GM12873 (cell line): ENCODE measurements around the gene MYL5.

ENCODE experiments used
- CTCF ChIP-seq: IDR thresholded peaks from 2 replicates; pipeline ENCODE4 v1.5.1; 2012; ENCODE audit warnings: low read depth, mild to moderate bottlenecking, moderate library complexity, low read length, control low read depth; ENCODE audit not compliant: insufficient read depth; ENCODE audit errors: missing control alignments

The MYL5 gene

GRCh38 chr4:653080-653821 lies 21.1 kb upstream of the MYL5 start:
- no peak for TF ChIP-seq CTCF

- TF ChIP-seq CTCF: no peak
Observed at GRCh38 chr4:653831-654502, 20.4 kb upstream of the MYL5 start.

- no peak for TF ChIP-seq CTCF
Observed at GRCh38 chr4:654503-654845, 19.9 kb upstream of the MYL5 start.

GRCh38 chr4:654871-655463 lies 19.4 kb upstream of the MYL5 start:
- no peak for TF ChIP-seq CTCF

GRCh38 chr4:655464-656151 lies 18.7 kb upstream of the MYL5 start:
- no peak for TF ChIP-seq CTCF

- TF ChIP-seq CTCF: no peak
Observed at GRCh38 chr4:656436-657337, 17.7 kb upstream of the MYL5 start.
